Posterior vena cava (tissue), 2 donors: Measurements from ENCODE around the gene DHX32. TPM values are rescaled to one million over a fixed set of nuclear protein-coding genes. Genes with fewer than 3 reads are reported as not detected.

Source experiments
- DNase-seq: peaks from one replicate; pipeline ENCODE4 v3.0.0-alpha.2; 2020; ENCODE audit warnings: low spot score
- intact Hi-C, 2 donors: fragments of 100-400 bp; cut with DNase I; formaldehyde crosslinking; loops; one replicate each; pipeline versions ENCODE4 v1.14.1 to v1.14.2; 2022 to 2023
- total RNA-seq, 2 donors: library from RNA; stranded (reverse); fragmentation: NEBNext Ultra II Directional; extraction: Animal tissue kit (Norgen Biotek cat#: 25700); gene quantifications; one replicate each; pipeline ENCODE4 v1.2.1, GENCODE V29; 2021
- donor health status: DM: yes; HTN: yes; CAD: no.
- donor health status: DM: yes; HTN: yes; CAD: no.

The DHX32 gene
- total RNA-seq, 2 donors from 2014 or later: 19.0 to 25.1 TPM

GRCh38 chr10:125820701-125821100 is 60.4 kb downstream of the DHX32 start:
- no peak for DNase-seq
- intact Hi-C loops: loop anchor here in 1 of 2 donors (10.0 kb wide), 1 partner anchor 86 kb away; no protein-coding TSS in a partner anchor

GRCh38 chr10:125817337-125817946 is 63.6 kb downstream of the DHX32 start:
- intact Hi-C loops: no loop called here
- no peak for DNase-seq

GRCh38 chr10:125816548-125816947 is 64.5 kb downstream of the DHX32 start:
- intact Hi-C loops: no loop called here
- DNase-seq: no peak

GRCh38 chr10:125815764-125816163 is 65.3 kb downstream of the DHX32 start:
- intact Hi-C loops: no loop called here
- no peak for DNase-seq

- intact Hi-C loops: no loop called here
Measured at GRCh38 chr10:125812128-125812750, 68.9 kb downstream of the DHX32 start.

GRCh38 chr10:125811251-125811650 is 69.8 kb downstream of the DHX32 start:
- DNase-seq: no peak
- intact Hi-C loops: no loop called here

More at GRCh38 chr10:125812128-125812750, 68.9 kb downstream of the DHX32 start:
- DNase-seq: no peak

GRCh38 chr10:125808047-125808446 is 73.0 kb downstream of the DHX32 start:
- intact Hi-C loops: no loop called here

GRCh38 chr10:125802739-125803138 is 78.4 kb downstream of the DHX32 start:
- no peak for DNase-seq
- intact Hi-C loops: no loop called here

More at GRCh38 chr10:125808047-125808446, 73.0 kb downstream of the DHX32 start:
- DNase-seq: no peak

- DNase-seq: no peak
- intact Hi-C loops: no loop called here
Measured at GRCh38 chr10:125802131-125802530, 79.0 kb downstream of the DHX32 start.

- intact Hi-C loops: no loop called here
- no peak for DNase-seq
Measured at GRCh38 chr10:125801574-125801973, 79.5 kb downstream of the DHX32 start.

GRCh38 chr10:125799451-125800182 is 81.5 kb downstream of the DHX32 start:
- DNase-seq: no peak
- intact Hi-C loops: no loop called here

GRCh38 chr10:125797994-125798662 is 83.0 kb downstream of the DHX32 start:
- intact Hi-C loops: no loop called here
- no peak for DNase-seq

- intact Hi-C loops: no loop called here
- DNase-seq: no peak
Measured at GRCh38 chr10:125797424-125797823, 83.7 kb downstream of the DHX32 start.

GRCh38 chr10:125795637-125796190 is 85.4 kb downstream of the DHX32 start:
- no peak for DNase-seq
- intact Hi-C loops: no loop called here

- DNase-seq: no peak
- intact Hi-C loops: no loop called here
Measured at GRCh38 chr10:125795128-125795527, 86.0 kb downstream of the DHX32 start.

- DNase-seq: no peak
- intact Hi-C loops: no loop called here
Measured at GRCh38 chr10:125792342-125793300, 88.5 kb downstream of the DHX32 start.

GRCh38 chr10:125788156-125789034 is 92.7 kb downstream of the DHX32 start:
- intact Hi-C loops: no loop called here

More at GRCh38 chr10:125788156-125789034, 92.7 kb downstream of the DHX32 start:
- no peak for DNase-seq
